Measurements from ENCODE around the gene ZNF738.

DNA sequence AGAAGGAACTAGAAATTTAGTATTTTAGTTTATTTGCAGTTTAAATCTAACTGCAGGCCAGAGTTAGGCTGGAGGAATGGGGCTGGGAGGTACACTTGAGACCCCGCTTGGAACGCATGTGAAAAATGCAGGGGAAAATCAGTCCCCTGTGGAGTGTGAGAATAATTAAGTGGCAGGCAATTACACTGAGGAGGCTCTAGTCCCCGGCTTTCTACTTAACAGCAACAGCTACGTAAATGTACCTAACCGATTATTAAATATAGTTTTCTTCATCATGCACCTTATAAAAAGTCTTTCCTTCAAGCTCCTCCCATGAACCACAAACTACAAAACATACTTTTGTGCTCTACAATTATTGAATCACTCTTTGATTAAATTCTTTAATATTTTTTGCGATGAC lies 30.4 kb upstream of the ZNF738 start:
- TF ChIP-seq, protein P1, sequence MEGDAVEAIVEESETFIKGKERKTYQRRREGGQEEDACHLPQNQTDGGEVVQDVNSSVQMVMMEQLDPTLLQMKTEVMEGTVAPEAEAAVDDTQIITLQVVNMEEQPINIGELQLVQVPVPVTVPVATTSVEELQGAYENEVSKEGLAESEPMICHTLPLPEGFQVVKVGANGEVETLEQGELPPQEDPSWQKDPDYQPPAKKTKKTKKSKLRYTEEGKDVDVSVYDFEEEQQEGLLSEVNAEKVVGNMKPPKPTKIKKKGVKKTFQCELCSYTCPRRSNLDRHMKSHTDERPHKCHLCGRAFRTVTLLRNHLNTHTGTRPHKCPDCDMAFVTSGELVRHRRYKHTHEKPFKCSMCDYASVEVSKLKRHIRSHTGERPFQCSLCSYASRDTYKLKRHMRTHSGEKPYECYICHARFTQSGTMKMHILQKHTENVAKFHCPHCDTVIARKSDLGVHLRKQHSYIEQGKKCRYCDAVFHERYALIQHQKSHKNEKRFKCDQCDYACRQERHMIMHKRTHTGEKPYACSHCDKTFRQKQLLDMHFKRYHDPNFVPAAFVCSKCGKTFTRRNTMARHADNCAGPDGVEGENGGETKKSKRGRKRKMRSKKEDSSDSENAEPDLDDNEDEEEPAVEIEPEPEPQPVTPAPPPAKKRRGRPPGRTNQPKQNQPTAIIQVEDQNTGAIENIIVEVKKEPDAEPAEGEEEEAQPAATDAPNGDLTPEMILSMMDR (conservative IDR thresholded peaks at IDR 0.05; ENCODE audit: low read depth in 2 of 2): no peak
- no peak for TF ChIP-seq CREB1 (CRISPR knock-in tag; IDR thresholded peaks at IDR 0.05; ENCODE audit: low read depth)
- TF ChIP-seq, protein P2, sequence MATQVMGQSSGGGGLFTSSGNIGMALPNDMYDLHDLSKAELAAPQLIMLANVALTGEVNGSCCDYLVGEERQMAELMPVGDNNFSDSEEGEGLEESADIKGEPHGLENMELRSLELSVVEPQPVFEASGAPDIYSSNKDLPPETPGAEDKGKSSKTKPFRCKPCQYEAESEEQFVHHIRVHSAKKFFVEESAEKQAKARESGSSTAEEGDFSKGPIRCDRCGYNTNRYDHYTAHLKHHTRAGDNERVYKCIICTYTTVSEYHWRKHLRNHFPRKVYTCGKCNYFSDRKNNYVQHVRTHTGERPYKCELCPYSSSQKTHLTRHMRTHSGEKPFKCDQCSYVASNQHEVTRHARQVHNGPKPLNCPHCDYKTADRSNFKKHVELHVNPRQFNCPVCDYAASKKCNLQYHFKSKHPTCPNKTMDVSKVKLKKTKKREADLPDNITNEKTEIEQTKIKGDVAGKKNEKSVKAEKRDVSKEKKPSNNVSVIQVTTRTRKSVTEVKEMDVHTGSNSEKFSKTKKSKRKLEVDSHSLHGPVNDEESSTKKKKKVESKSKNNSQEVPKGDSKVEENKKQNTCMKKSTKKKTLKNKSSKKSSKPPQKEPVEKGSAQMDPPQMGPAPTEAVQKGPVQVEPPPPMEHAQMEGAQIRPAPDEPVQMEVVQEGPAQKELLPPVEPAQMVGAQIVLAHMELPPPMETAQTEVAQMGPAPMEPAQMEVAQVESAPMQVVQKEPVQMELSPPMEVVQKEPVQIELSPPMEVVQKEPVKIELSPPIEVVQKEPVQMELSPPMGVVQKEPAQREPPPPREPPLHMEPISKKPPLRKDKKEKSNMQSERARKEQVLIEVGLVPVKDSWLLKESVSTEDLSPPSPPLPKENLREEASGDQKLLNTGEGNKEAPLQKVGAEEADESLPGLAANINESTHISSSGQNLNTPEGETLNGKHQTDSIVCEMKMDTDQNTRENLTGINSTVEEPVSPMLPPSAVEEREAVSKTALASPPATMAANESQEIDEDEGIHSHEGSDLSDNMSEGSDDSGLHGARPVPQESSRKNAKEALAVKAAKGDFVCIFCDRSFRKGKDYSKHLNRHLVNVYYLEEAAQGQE (IDR thresholded peaks at IDR 0.05; ENCODE audit: unreplicated experiment): no peak

All from GM23338 (cell line).